HG02678 (cell line): ENCODE measurements around the gene CYB5A.
A peak's percentile ranks its signal among the peaks of the same experiment; 100 is the strongest.

Experiments
- ATAC-seq: cut with Tn5 transposase; IDR thresholded peaks from one replicate; pipeline ENCODE4 v1.9.1; 2021; ENCODE audit warnings: mild to moderate bottlenecking, moderate library complexity; ENCODE audit not compliant: unreplicated experiment

CYB5A gene

DNA sequence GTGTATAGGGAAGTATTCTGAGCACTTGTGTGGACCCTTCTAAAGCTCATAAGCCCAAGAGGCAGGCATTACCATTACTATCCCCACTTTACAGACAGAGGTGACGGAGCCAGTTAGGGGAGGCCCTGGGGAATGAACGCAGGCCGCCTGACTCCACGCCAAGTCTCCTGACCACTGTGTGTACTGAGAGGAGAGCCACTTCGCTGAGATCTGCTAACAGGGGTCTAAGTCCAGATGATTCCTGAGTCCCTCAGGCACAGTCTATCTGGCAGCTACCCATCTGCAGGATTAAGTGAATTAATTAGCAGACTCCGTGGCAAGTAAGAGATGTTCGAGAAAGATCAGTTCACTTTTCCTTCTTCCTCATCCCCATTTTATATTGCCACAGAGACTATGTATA lies 13.7 kb downstream of the CYB5A start:
- ATAC-seq: no peak

DNA sequence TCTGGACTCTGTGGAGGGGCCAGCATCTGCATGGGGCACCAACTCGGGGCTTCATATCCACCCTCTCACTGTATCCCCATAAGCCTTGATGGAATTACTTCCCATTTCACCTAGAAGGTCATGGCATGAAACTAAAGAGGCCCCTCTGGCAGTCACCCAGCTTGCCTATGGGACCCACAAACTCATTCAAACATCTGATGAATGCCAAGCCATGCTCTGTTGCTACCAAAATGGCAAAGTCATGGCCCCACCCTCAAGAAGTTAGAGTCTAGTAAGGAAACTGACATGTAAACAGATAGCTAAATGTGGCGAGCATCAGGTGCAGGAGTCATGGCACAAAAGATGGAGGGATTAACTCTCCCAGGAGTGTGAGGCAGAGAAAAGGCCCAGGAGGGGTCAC lies 14.5 kb downstream of the CYB5A start:
- no peak for ATAC-seq

DNA sequence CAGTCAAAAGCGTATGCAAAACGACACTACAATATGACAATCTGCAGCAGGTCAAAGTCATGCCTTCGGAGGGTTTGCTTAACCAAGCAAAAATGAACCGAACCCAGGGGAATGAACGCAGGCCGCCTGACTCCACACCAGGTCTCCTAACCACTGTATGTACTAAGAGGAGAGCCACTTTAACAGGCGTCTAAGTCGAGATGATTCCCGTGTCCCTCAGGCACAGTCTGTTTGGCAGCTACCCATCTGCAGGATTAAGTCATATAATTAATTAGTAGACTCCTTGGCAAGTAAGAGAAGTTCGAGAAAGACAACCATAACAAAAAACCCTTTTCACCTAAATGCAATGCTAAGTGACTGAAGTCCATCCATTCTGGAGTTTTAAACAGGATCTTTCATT lies 15.2 kb downstream of the CYB5A start:
- ATAC-seq: no peak

DNA sequence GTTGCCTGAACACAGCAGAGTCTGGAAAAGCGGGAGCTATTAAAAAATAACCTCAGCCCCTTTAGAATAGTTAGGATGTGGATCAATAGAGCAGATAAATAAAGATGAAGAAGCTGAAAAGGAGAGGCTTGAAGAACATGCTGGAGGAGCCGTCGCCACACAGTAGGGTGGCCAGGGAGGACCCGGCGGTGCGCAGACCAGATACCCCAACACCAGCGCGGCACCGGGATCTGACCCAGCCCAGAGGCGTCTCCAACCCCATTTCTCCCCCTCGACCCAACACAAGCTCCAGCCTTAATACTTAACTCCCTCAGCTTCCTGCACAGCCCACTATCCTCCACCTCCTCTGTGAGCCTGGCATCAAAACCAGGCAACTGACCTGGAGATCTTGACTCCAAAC lies 16.0 kb downstream of the CYB5A start:
- ATAC-seq: no peak

DNA sequence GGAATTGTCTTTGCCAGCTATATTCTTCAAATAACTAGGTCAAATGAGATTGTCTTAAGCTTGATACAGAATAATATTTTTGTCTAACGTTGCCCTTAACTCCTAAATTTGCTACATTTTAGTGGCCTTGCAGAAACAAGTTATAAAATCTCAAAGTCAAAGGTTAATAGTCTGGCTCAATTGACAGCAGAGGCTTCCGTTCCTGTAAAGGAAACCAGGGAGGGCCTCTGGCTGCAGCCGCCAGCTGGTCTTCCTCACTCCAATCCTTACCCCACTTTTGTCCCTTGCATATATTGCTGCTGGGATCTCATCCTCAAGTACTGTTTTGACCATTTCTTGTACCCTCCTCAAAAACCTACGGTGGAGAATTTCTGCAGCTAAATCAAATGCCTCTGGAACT lies 17.1 kb downstream of the CYB5A start:
- no peak for ATAC-seq

DNA sequence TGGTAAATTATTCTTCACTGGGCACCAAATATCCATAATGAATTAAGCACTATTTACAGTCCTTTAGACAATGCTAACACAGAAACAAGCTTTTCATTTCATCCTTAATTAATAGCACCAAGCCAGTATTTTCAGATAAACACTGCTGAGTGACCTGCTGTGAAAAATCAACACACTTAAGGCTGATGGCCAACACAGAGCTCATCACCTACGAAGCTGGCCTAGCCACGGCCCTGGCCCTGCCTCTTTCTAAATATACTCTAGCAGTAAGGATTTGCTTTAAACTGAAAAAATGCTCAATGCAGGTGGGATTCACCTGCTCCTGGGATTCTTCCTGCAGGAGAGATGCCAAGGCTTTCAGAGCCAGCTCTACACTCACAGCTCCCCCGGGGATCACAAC lies 18.4 kb downstream of the CYB5A start:
- no peak for ATAC-seq

DNA sequence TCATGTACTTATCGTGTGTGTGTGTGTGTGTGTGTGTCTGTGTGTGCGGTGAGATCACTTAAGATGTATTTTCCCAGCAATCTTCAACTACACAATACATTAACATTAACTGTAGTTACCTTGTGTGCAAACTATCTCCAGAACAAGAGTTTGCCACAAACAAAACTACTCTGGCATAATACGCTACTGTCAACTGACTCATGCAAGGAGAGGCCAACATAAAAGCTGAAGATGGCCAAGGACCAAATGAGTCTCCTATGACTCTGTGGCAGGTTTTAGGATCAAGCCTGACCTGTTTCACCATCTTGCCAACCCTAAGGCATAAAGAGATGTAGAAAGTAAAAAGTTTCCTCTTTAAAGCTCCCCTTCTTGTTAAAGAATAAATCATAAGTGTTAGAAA lies 20.1 kb downstream of the CYB5A start:
- ATAC-seq: no peak

DNA sequence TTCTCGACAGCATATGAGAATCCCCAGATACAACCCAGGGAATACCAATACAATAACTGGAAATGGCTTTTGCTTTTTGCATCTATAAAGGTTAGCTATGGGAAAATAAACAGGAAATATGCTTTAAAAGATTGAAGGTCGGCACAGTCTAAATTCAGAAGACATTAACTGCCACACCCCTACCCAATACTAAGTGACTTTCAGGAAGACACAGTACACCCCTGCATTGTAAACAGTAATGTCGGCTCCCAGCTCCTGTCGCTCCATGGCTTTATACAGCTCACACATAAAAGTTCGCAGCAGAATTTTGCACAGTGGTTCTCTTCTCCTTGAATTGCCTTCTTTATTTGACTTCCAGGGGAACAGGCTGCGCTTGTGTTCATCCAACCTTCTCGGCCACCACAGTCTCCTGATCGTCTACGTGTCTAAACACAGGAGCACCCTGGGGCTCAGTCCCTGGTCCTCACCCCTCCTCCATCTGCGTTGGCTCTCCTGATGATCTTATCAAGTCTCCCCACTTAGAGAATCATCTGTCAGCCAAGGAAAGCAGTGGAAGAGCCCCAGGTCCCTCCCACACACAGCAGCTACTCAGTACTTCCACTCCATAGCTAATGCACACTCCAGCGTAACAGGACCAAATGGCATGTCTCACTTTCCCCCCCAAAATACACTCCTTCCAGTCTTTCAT lies 22.7 kb downstream of the CYB5A start:
- ATAC-seq: no peak

DNA sequence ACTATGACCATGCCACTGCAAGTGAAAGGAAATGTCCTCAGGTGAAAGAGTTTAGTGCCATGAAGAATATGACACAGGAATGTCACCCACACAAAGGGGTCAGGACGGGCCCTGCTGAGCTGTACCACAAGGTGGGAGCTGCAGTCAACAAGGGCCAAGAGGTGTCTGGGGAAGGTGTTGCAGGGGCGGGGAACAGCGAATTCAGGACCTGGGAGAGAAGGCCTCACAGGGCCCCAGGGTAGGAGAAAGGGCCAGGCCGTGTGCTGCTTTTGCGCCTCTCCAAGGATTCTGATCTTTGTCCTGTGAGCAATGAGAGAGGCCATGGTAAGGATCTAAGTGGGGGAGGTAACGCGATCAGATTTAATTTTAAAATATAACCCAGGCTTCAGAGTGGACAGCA lies 23.6 kb downstream of the CYB5A start:
- no peak for ATAC-seq

DNA sequence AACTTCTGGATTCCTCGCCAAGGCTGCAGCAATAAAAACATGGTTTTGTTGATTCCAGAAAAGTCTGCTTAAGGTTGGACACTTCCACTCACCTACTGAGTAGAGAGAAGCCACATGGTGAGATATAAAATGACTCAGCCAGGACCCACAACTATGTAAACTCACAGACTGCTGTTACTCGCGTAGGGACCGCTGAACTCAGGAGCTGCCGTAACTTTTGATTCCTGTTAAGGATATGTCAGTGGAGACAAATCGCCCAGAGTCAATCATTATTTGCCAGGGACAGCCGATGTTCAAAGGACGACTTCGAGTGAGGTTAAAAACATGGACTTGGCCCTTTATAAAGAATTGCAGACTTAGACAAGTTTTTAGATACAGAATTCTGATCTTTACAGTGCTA lies 25.6 kb downstream of the CYB5A start:
- ATAC-seq: no peak

DNA sequence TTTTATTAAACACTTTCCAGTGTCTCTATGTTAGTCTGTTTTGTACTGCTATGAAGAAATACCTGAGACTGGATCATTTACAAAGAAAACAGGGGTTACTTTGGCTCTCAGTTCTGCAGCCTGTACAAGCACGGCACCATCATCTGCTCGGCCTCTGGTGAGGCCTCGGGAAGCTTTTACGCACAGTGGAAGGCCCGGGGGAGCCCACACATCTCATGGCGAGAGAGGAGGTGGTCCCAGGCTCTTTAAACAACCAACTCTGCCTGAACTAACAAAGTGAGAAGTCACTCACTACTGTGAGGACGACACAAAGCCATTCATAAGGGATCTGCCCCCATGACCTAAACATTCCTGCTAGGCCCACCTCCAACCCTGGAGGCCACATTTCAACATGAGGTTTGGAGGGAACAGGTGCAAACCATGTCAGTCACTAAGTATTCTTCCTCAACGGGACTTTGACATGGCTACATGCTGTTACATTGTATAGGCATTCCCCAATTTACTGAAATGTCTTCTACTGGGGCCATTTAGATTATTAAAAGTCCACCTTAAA lies 26.1 kb downstream of the CYB5A start:
- ATAC-seq: no peak

DNA sequence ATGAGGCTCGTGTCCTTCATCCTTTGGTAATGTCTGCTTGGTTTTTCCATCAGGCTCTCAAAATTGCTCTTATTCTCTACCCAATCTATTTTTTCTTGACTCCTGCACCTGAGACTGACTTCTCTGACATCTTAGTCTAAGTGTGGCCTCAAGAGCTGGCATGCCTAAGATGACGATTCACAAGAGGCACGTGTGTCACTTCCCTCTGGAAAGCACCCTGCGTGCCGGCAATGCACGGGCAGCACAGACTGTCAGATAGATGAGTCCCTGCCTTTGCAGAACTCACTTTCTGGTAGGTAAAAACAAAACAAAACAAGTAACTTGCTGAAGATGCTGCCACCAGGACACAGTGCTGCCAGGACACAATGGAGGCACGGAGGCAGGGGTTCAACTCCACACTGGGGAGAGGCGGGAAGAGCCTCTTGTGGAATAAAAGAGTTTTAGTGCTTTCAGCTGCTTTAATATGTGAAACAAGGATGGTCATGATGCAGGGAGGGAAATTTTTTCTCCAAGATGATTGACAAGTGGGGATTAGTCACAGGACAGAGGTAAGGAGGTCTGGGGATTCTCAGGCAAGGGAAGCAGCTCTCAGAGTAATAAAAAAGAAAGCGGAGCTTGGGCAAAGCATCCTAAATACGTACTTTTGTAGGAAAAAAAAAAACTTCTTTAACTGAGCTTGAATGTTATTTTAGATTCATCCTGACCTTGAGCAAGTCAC lies 27.3 kb downstream of the CYB5A start:
- ATAC-seq: peak; percentile 88

DNA sequence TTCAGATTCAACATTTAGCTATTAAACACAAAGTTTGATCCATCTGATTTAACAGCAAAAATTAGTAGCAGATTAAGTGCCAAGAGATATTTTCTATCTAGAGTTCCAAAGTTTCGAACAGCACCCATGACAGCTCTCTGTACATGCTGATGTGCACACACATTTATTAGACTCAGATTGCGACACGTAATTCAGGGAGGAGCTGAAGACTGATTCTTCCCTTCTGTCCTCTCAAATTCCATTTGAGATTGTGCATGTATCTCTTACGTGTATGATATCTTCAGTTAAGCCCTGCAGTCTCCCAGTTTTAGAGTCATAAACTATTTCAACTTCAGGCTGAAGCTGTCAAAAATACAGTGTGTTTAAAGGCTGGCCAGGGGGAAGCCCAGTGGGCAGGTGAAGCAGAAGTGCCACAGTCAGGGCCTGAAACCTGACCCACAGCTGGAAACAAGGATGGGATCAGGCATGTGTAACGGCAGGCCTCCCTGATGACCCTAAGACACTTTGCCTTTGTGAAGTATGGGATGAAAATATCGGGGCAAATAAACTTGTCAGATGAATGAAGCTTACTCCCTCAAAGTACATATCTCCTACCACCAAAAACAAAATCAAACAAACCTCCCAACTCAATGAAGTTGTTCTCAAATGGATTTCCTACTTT lies 30.6 kb downstream of the CYB5A start:
- no peak for ATAC-seq

DNA sequence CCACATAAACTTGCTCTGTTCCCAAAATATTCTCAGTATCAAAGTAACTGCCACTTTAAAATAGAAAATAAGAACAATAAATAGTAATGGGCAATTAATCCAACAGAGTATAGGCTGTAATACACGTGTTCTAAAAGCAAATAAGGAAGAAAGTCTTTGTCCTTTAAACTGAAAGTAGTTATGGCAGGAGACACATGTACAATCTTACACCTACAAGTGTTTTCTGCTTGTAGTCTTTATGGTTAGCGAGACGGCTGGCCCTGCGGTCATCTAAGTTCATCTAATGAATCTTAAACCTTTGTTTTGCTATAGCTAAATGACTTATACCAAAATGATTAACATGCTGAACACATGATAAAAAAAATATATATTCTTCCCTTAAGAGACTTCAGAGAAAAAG lies 32.4 kb downstream of the CYB5A start:
- no peak for ATAC-seq

DNA sequence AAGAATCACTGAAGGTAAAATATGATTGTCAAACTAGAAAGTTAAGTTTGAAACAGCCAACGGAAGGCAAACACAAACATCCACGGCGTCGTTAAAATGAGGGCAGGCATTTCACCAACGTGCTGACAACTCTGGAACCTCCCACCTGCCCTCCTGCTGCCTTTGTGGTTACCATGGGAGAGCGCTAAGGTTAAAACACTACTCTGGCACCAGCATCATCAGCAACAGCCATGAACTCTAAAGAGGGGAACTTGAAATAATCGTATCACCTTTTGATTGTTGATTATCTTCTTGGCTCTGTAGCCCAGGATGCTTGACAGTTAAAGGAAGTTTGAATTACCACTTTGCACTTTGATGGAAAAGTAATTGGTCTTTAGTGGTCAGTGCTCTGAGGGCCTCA lies 34.7 kb downstream of the CYB5A start:
- ATAC-seq: no peak

DNA sequence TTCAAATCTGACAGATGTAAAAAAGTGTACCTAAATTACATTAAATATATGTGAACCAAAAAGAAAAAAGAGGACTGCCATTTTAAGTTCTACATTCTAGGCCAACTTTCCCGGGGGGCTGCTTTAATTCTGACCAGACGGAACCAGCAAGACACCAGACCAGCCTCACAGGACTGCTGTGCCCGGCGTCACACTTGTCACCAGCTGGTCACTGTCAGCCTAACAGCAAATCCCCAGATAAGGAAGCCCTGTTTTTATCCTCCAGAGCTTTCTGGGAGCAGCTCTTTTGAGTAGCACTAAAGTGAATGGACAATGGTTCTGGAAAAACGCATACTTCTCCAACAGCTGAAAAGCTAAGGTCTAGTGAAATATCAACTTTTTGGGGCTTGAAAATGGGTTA lies 35.6 kb downstream of the CYB5A start:
- no peak for ATAC-seq

DNA sequence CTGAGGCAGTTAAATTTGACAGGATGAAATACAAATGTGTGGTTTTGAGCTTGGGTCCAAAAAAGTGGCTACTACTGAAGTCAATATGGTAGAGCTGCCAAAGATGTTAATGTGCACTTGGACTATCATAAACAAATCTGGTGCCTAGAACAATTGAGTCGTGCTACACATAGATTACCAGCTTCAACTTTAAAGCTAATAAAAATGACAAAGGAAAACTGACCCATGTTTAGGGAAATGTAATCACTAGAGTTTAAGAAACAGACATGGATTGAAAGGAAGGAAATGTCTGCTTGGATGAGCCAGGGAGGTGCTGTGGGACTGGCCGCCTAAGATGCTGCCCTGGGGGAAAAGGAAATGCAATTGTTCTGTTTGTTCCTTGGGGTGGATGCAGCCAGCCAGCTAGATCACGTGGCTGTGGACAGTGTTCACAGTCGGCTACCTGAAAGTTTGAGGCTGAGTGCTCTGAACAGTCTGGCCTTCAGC lies 36.6 kb downstream of the CYB5A start:
- no peak for ATAC-seq

DNA sequence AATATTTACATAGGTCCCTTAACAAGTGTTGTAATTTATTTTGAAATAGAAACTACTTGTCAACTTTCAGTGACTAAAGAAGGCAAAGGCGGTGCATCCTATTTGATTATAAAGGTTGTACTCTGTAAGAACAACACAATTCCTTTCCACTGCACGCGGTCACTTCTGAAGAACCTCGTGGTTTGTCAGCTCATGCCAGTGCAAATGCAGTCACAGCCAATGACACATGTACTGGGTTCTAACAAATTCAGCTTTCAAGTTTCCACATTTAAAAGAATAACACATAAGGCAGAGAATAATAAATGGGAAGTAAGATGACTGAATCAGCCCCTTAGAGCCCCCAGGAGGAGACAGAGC lies 39.7 kb downstream of the CYB5A start:
- ATAC-seq: no peak

DNA sequence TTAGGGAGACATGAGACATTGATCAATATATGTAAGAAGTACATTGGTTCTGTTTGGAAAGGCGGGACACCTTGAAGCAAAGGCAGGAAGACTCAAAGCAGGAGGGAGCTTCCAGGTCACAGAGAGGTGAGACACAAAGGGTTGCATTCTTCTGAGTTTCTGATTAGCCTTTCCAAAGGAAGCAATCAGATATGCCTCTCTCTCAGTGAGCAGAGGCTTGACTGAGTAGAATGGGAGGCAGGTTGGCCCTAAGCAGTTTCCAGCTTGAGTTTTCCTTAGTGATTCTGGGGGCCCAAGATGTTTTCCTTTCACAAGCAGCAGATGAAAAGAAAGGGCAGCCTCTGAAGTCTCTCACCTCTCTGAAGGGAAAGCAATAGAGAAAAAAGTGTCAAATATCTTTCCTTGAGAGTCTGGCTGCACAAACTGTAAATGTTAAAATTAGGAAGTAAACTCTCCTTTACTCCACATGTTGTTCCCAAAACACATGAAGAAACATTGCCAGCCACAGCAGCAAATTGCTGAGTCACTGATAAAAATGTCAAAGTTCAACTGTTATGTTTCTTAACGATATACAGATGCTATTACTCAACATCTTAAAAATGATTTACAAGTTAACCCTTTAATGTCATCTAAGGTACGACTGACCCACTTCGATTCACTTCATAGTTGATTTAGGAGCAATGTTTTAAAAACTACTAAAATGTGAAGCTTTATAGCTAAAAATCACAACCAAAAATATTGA lies 40.3 kb downstream of the CYB5A start:
- ATAC-seq: no peak

DNA sequence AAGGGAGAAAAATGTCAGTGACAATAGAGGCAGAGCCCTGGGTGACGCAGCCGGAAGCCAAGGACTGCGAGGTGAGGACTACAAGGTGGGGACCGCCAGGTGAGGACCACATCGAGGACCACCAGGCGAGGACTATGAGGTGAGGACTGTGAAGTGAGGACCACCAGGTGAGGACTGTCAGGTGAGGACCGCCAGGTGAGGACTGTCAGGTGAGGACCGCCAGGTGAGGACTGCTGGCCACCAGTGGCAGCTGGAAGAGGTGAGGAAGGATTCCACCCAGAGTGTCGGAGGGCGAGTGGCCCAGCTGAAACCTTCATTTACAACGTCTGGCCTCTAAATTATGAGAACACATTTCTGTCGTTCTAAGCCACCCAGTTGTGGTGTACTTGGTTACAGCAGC lies 41.6 kb downstream of the CYB5A start:
- no peak for ATAC-seq
